Glomerular endothelial cell (primary cell): ENCODE data around the gene DLG1. TPM values are rescaled to one million over a fixed set of nuclear protein-coding genes. Genes with fewer than 3 reads are reported as not detected.

Experiments used
- DNase-seq: peaks from one replicate; pipeline ENCODE4 v3.0.0-alpha.2; 2011; ENCODE audit warnings: low read depth, low spot score; ENCODE audit errors: extremely low read depth
- total RNA-seq: library from RNA; depleted of rRNA; stranded (reverse); fragments of >200 nt; gene quantifications from 2 replicates; pipeline ENCODE4 v1.2.3, GENCODE V29; 2015

The DLG1 gene
- total RNA-seq, 1 donor from 2014 or later, result 105 TPM

DNA sequence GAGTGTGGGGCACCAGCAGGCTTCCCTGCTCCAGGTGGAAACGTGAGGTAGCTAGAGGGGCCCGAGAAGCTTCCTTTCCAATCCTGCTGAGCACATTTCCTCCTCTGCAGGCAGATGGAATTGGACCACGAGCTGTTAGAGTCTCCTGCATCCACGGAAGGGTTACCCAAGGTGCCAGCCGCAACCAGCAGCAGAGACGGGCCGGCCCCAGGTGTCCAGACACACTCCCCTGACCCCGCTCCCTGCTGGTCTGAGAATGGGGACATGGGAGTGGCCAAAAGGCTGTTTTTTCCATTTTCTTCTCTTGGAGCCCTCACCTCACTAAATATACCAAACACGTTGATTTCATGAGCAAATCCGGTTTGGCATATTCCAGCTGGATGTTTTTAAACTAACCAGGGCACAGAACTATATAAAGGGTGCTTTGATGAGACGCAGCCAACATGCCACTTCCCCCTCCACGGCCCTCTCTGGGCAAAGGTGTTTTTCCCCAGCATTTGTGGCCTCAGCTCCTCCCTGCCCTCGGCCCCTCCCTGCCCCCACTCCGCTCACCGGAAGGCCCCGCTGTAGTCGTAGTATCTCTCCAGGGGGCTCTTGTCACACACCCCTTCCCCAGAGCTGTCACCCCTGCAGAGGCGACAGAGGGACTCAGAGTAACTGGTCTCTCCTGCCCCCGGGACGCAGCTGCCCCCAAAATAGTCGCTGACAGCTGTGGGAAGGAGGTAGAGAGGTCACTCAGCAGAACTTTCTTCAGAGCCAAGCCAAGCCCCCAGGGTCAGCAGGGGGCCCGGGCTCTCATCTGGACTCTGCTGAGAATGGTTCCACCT, 275.8 kb downstream of the DLG1 start:
- no peak for DNase-seq

DNA sequence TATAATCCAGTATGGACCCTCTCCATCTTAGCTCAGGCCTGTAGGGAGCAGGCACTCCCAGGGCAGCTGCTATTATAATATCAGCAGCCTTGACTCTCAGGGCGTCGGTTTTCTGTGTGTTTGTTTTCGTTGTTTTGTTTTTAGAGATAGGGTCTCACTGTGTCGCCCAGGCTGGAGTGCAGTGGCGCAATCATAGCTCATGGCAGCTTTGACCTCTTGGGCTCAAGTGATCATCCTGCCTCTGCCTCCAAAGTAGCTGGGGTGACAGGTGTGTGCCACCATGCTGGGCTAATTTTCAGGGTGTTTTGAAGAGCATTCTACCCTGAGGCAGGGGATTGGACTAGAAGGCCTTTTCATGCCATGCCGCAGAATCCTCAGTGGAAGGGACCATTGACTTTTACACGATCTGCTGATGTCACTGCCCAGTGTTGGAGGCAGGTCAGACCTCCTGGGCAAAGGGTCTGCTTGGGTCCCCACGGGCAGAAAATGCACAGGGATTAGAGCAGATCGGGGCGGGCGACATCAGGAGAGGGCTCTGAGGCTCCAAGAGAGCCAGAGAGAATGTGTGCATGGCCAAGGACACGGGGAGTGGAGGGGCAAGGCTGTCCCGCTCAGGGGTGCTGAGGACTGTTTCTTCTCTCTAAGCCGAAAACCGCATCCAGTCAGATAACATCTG, 276.5 kb downstream of the DLG1 start:
- DNase-seq, result no peak

DNA sequence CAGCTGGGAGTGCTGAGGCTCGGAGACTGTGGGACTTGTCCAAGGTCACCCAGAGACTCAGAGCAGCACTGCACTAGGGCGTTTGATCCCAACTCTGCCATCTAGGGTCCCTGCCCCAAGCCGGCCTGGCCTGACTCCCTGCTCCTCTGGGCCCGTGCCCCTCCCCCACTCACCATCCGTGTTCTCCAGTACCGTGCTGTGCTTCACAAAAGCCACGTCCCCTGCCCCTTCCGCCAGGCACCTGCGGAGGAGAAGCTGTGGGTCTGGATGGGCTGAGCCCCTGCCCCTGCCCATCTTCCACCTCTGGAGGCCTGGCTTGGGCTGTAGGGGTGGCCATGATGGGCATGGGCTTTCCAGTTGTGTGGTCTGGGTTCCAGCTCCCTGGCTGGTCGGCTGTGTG, 277.2 kb downstream of the DLG1 start:
- no peak for DNase-seq

DNA sequence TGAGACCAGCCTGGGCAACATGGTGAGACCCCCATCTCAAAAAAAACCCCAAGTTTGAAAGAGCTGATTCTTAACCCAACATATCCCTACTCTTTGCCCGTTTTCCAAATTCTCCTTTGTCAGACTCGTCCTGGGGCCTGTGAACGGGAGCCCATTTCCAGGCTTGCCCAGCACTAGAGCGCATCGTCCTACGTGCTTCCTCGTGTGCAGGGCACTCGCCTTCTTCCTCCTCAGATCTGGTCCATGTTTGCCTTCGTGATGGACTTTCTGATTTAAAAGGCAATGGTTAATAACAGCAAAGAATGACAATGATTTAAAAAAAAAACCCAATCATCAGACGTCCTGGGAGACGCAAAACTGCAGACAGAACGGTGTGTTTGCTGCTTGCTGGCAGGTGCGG, 278.9 kb downstream of the DLG1 start:
- no peak for DNase-seq

DNA sequence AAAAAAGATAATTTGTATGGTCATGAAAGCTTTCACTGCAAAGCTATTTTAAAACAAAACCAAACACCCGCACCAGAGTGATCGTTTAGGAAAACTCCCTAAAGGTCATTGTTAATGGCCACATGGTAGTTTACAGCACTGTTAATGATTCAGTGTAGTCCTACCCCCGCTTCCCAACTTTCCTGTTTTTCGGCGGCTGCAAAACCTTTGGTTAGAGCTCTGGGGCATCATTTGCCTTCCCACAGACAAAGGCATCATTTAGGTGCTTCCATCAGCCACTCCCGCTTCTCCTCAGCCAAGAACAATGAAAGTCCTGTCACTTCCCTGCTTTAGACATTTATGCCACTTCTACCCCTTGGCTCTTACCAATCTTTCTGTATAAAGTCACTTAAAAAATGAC, 279.4 kb downstream of the DLG1 start:
- DNase-seq, result no peak

DNA sequence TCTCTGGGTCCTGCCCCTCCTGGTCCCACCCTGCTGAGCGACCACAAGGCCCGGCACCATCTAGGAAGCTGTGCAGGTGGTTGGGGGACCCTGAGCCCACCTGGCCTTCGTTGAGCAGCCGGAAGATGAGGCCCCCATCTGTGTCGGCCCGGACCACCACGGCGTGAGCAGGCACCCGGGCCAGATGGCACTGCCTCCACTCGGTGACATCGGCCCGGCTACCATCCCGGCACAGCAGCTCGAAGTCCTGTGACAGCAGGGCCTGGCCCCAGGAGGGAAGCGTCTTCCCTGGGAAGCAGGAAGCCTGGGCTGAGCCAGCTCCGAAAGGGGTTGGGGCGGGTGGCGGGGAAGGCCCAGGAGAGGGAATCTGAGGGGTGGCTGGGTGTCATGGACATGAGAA, 281.4 kb downstream of the DLG1 start:
- DNase-seq, result no peak

DNA sequence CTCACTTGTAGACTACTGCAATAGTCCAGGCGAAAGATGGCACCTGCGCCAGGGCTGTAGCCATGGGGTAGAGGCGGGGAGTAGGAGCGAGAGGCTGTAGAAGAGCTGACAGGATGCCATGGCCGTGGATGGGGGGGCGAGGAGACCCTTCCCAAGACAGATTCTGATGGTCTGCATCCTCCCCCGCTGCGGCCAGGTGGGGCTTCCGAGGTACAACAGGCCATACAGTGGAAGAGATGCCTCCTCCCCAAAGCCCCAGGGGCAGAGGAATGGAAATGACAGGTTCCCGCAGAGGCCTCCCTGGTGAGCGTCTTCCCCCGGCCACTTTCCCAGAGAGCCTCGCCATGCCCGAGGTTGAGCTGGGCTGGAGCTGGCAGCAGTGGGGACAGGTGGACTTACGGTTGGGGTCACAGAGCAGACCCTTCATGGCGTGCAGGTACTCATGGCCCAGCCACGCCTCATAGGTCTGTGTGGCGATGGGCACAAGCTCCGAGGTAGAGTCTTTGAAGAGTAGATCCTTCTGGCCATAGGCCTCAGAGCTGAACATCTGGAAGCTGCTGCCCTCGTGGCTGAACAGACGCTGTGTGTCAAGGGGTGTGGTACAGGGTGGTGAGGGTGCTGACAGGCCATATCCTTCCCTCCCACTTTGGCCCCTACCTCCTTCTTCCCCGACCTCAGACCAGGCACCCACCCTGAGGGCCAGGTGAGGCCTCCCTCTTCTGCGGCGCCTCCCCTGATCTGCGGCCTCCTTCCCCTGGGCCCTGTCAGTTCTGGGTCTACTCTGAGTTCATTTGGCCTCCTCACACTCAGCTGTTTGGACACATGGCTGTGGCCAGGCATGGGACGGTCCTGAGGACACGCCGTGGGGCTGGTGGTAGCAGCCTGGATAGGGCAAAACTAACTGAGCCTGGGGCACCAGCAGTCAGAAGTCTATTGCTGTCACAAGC, 282.3 kb downstream of the DLG1 start:
- no peak for DNase-seq

DNA sequence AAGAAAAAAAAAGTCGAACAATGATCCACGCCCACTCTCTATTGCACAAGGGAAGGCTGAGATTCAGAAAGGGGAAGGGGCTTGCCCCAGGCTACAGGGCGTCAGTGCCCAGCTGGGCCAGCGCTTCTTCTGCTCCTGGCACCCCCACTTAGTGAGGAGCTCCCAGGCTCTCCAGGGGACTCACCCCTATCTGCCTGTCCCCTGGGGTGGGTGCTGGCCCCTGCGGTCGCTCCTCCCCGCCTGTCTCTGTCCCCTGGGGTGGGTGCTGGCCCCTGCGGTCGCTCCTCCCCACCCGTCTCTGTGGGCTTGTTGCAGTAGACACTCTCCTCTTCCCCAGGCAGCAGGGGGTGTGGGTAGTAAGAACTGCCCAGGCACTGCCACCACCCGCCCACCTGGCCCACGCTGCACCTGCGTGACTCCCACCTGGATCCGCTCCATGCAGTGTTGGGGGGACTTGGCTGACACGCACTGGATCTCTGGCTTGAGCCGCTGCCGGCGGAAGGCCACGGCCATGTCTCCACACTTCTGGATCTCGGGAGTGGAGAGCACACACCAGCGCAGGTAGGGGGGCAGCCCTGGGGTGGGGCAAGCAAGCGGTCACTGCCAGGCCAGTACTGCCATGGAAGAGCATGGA, 283.4 kb downstream of the DLG1 start:
- DNase-seq, result no peak

DNA sequence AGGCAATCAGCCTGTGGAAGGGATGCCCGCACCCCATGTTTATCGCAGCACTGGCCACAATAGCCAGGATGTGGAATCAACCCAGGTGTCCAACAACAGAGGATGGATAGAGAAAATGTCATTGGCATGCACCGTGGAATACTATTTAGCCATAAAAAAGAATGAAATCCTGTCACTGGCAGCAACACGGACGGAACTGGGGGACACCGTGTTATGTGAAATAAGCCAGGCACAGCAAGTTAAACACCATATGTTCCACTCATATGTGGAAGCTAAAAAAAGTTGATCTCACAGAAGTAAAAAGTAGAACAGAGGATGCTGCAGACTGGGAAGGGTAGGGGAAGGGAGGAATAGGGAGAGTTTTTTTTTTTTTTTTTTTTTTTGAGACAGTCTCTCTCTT, 284.4 kb downstream of the DLG1 start:
- DNase-seq, result no peak

DNA sequence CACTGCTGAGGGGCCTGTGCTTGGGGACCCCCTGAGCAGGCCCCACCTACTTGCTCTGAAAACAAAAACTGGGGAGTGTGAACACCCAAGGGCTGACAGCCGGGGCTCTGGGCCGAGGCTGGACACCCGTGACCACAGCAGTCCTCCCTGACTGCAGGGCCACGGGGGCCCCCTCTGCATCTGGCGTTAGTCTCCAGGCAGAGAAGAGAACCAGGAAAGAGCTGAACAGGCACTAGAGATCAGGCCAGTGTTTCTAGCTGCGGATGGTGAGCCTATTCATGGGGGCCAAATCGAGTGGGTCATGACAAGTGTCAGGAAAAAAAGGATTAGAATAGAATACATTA, 285.9 kb downstream of the DLG1 start:
- no peak for DNase-seq

DNA sequence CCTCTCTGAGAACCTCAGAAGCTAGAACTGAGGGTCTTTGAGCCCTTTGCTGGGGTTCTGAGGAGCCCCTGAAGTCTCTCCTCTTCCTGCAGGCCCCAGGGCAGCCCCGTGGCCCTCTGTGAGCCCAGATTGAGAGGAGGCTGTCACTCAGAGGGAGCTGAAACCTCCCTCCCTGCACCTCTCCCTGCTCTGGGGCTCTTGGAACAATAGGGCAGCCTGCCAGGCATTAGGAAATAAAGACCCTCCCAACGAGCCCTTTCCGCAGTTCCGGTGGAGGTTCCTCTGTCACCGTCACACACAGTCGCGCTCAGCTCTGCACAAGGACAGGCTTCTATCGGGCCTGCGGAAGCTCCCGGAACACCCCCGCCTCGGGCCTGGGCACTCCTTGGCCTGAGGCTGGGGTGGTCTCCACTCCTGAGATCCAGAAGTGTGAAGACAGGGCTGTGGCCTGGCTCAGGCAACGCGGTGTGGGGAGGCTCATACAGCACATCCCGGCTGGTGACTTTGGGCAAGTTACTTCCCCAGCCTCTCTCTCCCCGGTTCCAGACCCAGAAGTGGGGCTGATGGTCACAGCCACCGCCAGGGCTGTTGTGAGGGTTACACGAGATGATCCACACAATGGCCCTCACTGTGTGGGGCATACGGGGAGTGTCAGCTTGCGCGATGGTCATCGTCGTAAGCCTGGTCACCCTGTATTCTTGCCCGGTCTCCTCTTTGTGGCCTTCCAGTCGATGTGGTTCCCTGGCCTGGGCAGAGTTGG, 286.5 kb downstream of the DLG1 start:
- no peak for DNase-seq

DNA sequence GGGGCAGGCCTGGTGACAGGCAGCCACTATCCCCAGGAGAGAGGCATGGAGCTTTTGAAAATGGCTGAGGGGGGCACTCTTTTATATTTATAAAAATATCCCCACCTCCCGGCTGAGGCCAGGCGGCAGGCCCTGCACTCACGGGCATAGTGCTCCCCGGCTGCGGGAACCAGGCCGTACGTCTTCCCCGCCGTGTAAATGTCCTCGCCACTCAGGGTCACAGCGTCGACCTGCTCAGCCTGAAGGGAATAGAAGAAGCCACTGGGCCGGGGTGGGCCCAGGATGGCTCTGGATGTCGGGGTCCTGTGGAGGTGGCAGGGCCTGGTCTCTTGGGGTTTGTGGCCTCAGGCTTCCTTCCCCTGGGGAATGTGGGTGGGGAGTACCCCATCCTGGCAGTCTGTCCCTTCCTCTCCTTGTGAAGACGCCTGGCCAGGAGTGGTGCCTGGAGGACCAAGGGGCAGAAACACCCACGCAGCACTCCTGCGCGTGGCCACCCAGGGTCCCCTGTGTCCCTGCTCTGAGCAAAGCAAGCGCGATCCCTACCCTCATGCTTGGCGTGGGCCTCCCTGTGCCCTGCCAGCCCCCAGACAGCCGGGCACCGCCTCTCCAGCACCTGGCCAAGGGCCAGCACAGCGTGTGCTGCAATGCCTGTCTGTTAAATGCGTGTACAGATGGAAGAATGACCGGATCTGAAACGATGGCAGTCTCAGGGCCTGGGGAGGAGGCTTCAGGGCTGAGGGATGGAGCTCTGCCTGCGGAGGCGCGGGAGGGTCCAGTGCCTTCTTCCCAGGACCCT, 287.7 kb downstream of the DLG1 start:
- no peak for DNase-seq

DNA sequence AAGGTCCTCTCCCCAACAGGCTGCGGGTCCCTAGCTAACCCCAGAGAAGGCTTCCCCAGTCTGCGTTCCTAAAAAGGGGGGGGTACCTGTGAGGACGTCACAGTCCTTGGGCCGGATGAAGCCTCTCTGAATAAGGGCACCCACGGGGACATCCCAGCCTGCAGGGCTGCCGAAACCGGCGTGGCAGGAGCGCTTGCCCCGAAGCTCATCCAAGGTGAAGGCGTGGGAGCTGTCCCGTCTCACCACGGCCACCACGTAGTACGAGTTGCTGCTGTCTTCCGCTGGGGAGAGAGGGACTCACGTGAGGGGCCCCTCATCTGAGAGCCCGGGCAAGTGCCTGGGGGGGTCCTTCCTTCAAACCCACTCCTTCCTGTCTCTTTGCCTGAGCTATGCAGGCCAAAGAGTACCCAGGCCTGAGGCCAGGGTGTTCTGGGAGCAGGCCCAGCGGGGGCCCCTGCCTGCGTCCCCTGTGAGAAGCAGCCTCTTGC, 288.8 kb downstream of the DLG1 start:
- DNase-seq, result no peak

DNA sequence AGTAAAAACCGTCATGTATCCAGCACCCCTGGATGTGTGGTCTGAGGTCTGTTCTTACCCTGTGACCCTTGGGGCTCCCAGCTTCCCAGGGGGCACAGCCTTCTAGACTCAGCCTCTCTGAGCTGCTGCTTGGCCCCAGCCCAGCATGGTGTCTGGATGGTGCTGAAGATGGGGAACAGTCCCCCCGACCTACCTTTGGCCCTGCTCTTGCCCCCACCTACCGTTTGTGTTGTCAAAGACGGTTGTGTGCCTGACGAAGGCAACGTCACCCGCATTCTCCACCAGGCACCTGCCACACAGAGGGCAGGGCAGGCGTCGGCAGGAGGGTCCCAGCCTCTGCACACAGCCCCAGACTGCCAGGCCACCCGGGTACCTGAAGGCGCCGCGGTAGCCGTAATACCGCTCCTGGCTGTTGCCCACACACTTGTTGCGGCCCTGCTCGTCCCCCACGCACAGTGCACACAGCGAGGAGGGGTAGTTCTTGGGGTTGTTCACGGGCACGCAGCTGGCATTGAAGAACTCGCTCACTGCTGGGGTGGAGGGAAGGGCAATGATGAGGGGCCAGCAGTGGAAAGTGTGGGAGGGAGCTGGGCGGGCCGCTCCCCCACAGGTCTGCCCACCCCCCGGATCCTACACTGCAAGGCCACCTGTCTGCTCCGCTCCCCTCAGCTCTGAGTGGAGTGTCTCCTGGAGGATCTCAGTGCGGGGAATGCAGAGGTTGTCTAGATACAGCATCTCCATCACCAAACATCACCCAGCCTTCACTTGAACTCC, 289.8 kb downstream of the DLG1 start:
- DNase-seq, result no peak

DNA sequence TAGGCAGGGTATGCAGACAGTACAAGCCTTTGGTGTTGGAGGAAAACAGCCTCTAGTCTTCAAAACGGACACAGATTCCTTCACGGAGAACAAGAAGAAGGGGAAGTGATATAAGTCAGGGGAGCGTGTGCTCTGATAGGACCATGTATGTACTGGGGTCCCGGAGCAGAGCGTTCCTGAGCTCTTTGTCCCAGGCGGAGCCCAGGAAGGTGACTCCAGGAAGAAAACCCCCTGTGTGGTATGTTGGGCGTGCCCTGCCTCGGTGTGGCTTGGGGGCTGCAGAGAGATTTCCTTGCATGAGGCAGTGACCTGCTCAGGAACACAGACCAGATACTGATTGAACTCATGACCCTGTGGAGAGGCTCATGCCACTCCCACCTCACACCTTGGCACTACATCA, 290.5 kb downstream of the DLG1 start:
- no peak for DNase-seq

DNA sequence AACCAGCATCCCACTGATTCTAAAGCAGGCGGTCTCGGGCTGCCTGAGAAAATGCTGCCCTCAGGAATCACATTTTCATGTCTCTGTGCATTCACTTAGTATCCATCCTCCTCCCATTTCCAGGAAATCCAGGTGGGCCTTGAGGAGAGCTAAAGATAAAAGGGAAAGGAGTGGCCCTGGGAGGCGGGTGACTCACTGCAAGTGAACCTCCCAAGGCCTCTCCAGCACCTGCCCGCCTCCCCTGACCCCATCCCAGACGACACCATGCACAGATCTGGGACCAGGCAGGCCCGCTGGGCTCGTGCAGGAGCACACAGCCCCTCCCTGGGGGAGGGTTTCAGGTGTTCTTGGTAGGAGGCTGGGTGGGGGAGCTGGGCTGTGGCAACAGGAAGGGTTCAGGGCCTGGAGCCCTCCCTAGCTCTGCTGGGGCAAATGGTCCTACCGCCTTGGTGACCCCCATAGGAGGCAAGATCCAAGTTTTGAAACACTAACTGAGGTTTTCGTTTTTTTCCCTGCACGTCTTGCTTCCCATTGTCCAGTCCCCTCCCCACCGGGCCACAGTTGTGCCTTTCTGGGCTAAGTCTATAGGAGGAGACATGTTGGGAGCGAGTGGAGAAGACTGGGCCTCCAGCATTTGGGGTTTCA, 291.0 kb downstream of the DLG1 start:
- no peak for DNase-seq

DNA sequence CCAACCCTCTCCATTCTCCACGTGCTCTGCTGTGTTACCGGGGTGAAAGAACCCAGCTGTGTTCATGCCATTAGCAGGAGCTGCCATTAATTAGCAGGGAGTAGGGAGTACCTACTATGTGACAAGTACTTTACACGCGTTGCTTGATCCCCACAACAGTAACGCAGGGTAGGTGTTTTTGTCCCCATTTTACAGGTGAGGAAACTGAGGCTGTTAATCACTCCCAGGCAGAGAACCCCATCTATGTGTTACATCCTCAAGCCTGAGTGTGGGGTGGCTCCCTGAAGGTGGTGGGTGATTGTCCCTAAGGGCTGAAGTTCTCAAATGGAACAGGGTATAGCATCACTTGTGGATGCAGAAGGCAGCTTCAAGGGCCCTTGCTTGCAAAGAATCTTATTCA, 291.6 kb downstream of the DLG1 start:
- no peak for DNase-seq

DNA sequence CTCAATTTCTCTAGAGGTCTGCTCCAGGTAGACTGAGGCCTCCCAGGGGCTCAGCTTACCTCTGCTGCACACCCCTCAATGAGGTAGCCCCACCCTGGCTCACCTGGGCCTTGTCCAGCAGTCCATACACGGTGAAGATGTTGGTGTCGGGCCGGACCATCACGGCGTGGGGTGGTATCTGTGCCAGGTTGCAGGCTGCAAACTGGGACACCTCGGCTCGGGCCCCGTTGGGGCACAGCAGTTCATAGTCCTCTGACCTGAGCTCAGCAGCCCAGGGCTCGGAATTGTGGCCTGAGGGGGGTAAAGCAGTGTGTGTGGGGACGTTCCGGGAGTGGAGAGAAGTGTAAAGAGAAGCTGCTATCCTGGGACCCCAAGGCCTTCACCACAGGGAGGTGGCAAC, 292.0 kb downstream of the DLG1 start:
- DNase-seq, result no peak
